Mammary epithelial cell (primary cell): ENCODE results near the gene CDC6.

Source experiments
- EZH2 ChIP-seq: IDR thresholded peaks from 2 replicates; pipeline ENCODE4 v1.6.1; 2012; ENCODE audit warnings: low read length, inconsistent platforms, borderline replicate concordance
- TF ChIP-seq, protein P1 (sequence below), 2 donors: IDR thresholded peaks in 1 of 2; conservative IDR thresholded peaks in 1 of 2; 2 replicates each; pipeline ENCODE4 v1.5.1; 2011 to 2012; ENCODE audit warnings: inconsistent platforms in 2 of 2, low read length in 2 of 2, mild to moderate bottlenecking in 2 of 2, control low read depth in 1 of 2, low read depth in 1 of 2; ENCODE audit not compliant: insufficient read depth in 1 of 2; ENCODE audit errors: extremely low read depth in 1 of 2

DNA sequence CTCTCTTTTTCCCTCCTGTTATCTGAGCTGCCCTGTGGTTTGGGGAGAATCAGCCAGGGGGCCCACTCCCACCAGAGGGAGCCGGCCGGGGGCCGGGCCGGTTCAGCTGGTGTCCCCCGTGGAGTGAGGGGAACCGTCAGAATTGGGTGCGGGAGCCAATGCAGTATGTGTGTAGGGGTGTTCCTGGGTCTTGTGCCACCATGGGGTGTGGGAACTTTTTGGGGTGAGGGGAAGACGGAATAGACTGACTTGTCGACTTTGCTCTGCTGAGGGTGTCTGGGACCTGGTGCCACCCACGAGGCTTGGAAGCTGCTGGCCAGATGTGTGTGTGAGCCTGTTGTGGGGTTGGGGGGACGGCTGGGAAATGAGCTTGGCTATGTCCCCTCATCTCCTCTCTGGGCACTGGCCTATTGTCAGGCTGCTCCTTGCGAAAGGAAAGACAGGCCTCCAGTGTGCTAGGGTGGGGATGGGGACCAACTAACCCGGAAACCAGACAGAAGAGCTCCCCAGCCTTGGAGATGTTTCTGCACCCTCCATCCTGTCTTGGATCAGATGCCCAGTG, 31.2 kb downstream of the CDC6 start:
- TF ChIP-seq, protein P1, sequence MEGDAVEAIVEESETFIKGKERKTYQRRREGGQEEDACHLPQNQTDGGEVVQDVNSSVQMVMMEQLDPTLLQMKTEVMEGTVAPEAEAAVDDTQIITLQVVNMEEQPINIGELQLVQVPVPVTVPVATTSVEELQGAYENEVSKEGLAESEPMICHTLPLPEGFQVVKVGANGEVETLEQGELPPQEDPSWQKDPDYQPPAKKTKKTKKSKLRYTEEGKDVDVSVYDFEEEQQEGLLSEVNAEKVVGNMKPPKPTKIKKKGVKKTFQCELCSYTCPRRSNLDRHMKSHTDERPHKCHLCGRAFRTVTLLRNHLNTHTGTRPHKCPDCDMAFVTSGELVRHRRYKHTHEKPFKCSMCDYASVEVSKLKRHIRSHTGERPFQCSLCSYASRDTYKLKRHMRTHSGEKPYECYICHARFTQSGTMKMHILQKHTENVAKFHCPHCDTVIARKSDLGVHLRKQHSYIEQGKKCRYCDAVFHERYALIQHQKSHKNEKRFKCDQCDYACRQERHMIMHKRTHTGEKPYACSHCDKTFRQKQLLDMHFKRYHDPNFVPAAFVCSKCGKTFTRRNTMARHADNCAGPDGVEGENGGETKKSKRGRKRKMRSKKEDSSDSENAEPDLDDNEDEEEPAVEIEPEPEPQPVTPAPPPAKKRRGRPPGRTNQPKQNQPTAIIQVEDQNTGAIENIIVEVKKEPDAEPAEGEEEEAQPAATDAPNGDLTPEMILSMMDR (conservative IDR thresholded peaks at IDR 0.05 in 1 of 2, IDR thresholded peaks at IDR 0.05 in 1 of 2; ENCODE audit: extremely low read depth in 1 of 2, insufficient read depth in 1 of 2, low read depth in 1 of 2, low read length in 2 of 2) = peak in 1 of 2 donors; percentile 2
- no peak for TF ChIP-seq EZH2
